K562 (cell line): ENCODE measurements around the gene UNC80. TPM values are rescaled to one million over a fixed set of nuclear protein-coding genes. Genes with fewer than 3 reads are reported as not detected.

ENCODE experiments used
- ATAC-seq: fragments of 200-7000 bp; cut with Tn5 transposase; 3 replicates; pipeline ENCODE4 v1.9.1; 2020; ENCODE audit warnings: moderate library complexity
- BruUV-seq: library from RNA; stranded (reverse); fragments of 400-500 nt; replicated peaks from 2 replicates; lab custom pipeline; 2021; lab: Mats Ljungman, UMichigan
- CTCF ChIA-PET: fragments of 300-600 bp; formaldehyde crosslinking; extraction: SDS; loops from one replicate; lab custom pipeline; 2021; ENCODE audit warnings: low intra/inter-chr PET ratio; lab: Yijun Ruan, JAX
- POLR2A ChIA-PET: fragments of 300-600, 350-650 bp; sonication (Branson Sonifier 250); formaldehyde crosslinking; extraction: SDS; loops from one replicate; lab custom pipeline; 2021; ENCODE audit warnings: antibody characterized with exemption, inconsistent platforms; lab: Yijun Ruan, JAX
- DNase-seq, 4 experiments: peaks; one replicate each; pipeline versions ENCODE4 v3.0.0 to v3.0.0-alpha.2; 2011 to 2018; ENCODE audit warnings: low spot score in 3 of 4, mixed read lengths in 3 of 4; ENCODE audit errors: extremely low read depth in 1 of 4
- FAIRE-seq: peaks from 2 replicates; lab custom pipeline; 2011; peaks lifted over from hg19 to GRCh38; lab: Jason Lieb, UNC
- H2AFZ ChIP-seq: 2 replicates; pipeline ENCODE4 v1.6.0; 2011; ENCODE audit warnings: low read depth, low read length, control low read depth, inconsistent platforms
- H3K27ac ChIP-seq: fragments of 200-600 bp; 3 replicates; pipeline ENCODE4 v1.8.0; 2011; ENCODE audit warnings: low read depth, mild to moderate bottlenecking, control low read depth, inconsistent platforms, low read length, moderate library complexity, mixed read lengths; ENCODE audit errors: extremely low read depth
- H3K27me3 ChIP-seq, 2 experiments: fragments of 300-600 bp in 1 of 2; 2 replicates in 1 of 2; 3 replicates in 1 of 2; pipeline versions ENCODE4 v1.6.0 to v1.8.0; 2011; ENCODE audit warnings: inconsistent platforms in 2 of 2, low read length in 2 of 2, mild to moderate bottlenecking in 1 of 2, mixed read lengths in 1 of 2, moderate library complexity in 1 of 2; ENCODE audit not compliant: control insufficient read depth in 2 of 2, insufficient read depth in 2 of 2
- H3K36me3 ChIP-seq: fragments of 300-600 bp; 3 replicates; pipeline ENCODE4 v1.8.0; 2011; ENCODE audit warnings: mild to moderate bottlenecking, low read length, inconsistent platforms; ENCODE audit not compliant: control insufficient read depth, insufficient read depth
- H3K4me1 ChIP-seq, 2 experiments: fragments of 200-600 bp in 1 of 2; replicated peaks in 1 of 2; 2 replicates in 1 of 2; 3 replicates in 1 of 2; pipeline versions ENCODE4 v1.5.1 to v1.8.0; 2011; ENCODE audit warnings: inconsistent platforms in 2 of 2, low read length in 2 of 2, mild to moderate bottlenecking in 1 of 2, mixed read lengths in 1 of 2, moderate library complexity in 1 of 2; ENCODE audit not compliant: control insufficient read depth in 2 of 2, insufficient read depth in 2 of 2
- H3K4me2 ChIP-seq: 2 replicates; pipeline ENCODE4 v1.6.1; 2011; ENCODE audit warnings: low read length, control low read depth, inconsistent platforms, mixed read lengths; ENCODE audit not compliant: insufficient read depth
- H3K4me3 ChIP-seq: fragments of 200-600 bp; sonication (generic), shearing (Covaris generic); 2 replicates; pipeline ENCODE4 v1.5.1; 2016; ENCODE audit warnings: control low read depth, inconsistent platforms
- H3K79me2 ChIP-seq: fragments of 200-600 bp; 3 replicates; pipeline ENCODE4 v1.8.0; 2011; ENCODE audit warnings: low read length, inconsistent platforms; ENCODE audit not compliant: control insufficient read depth, insufficient read depth
- H3K9ac ChIP-seq, 2 experiments: 2 replicates each; pipeline versions ENCODE4 v1.6.0 to v1.6.1; 2011; ENCODE audit warnings: low read depth in 2 of 2, low read length in 2 of 2, control low read depth in 1 of 2, inconsistent platforms in 1 of 2, mild to moderate bottlenecking in 1 of 2, mixed read lengths in 1 of 2; ENCODE audit not compliant: insufficient read depth in 1 of 2
- H3K9me1 ChIP-seq: one replicate; pipeline ENCODE4 v1.6.0; 2011; ENCODE audit warnings: inconsistent platforms, mild to moderate bottlenecking, low read length, moderate library complexity; ENCODE audit not compliant: control insufficient read depth, insufficient read depth
- H3K9me3 ChIP-seq: replicated peaks from 2 replicates; pipeline ENCODE4 v1.5.1; 2011; ENCODE audit warnings: low read depth, low read length, inconsistent platforms; ENCODE audit not compliant: control insufficient read depth, insufficient read depth
- H4K20me1 ChIP-seq: replicated peaks from 2 replicates; pipeline ENCODE4 v1.6.1; 2011; ENCODE audit warnings: low read length, inconsistent platforms, mixed read lengths; ENCODE audit not compliant: control insufficient read depth, insufficient read depth
- MCM5 ChIP-seq: fragments of 450-650 bp; IDR thresholded peaks from 2 replicates; pipeline ENCODE4 v1.6.1; 2016; ENCODE audit warnings: low read depth
- MTF1 ChIP-seq: fragments of 250-450 bp; sonication (Bioruptor Pico); IDR thresholded peaks from 2 replicates; pipeline ENCODE4 v1.9.0; 2021; ENCODE audit warnings: moderate library complexity, mild to moderate bottlenecking, inconsistent platforms, borderline replicate concordance
- NR2F6 ChIP-seq: fragments of 450-650 bp; formaldehyde crosslinking; IDR thresholded peaks from 2 replicates; pipeline ENCODE4 v1.4.0; 2020; ENCODE audit warnings: mild to moderate bottlenecking
- TEAD1 ChIP-seq, 2 experiments: fragments of 450-650 bp in 1 of 2; sonication (generic) in 1 of 2; formaldehyde crosslinking; IDR thresholded peaks; 2 replicates each; pipeline versions ENCODE4 v1.4.0 to v1.8.0; 2020 to 2022; ENCODE audit warnings: mild to moderate bottlenecking in 2 of 2, missing genetic modification reagents in 1 of 2
- TRIM24 ChIP-seq, 2 experiments: fragments of 450-650 bp; IDR thresholded peaks; 2 replicates each; pipeline ENCODE4 v1.6.1; 2016
- WHSC1 ChIP-seq: IDR thresholded peaks from one replicate; pipeline ENCODE4 v1.6.1; 2012; ENCODE audit warnings: low read length, control low read depth, inconsistent platforms
- YY1 ChIP-seq, 3 experiments: IDR thresholded peaks; 2 replicates each; pipeline ENCODE4 v1.6.1; 2011; ENCODE audit warnings: low read length in 2 of 3, mild to moderate bottlenecking in 2 of 3, moderate library complexity in 2 of 3, borderline replicate concordance in 1 of 3, control low read depth in 1 of 3, low read depth in 1 of 3; ENCODE audit not compliant: insufficient read depth in 3 of 3, insufficient replicate concordance in 2 of 3, control insufficient read depth in 1 of 3, insufficient read length in 1 of 3; ENCODE audit errors: extremely low read depth in 1 of 3
- ZFP1 ChIP-seq: fragments of 450-650 bp; formaldehyde crosslinking; IDR thresholded peaks from 2 replicates; pipeline ENCODE4 v1.4.0; 2020; ENCODE audit warnings: mild to moderate bottlenecking, mixed read lengths
- ZNF354B ChIP-seq: fragments of 250-450 bp; sonication (Bioruptor Pico); IDR thresholded peaks from 2 replicates; pipeline ENCODE4 v1.4.0; 2020
- ZNF609 ChIP-seq: sonication (generic); formaldehyde crosslinking; IDR thresholded peaks from 2 replicates; pipeline ENCODE4 v1.8.1; 2023; ENCODE audit warnings: missing genetic modification reagents, mild to moderate bottlenecking, borderline replicate concordance
- ZNF655 ChIP-seq: fragments of 250-450 bp; sonication (Bioruptor Pico); IDR thresholded peaks from 2 replicates; pipeline ENCODE4 v1.5.0; 2021
- WGBS: fragments of 100-300 bp; shearing (Covaris generic); methylation state at CpG from one replicate; pipeline ENCODE4 v1.1.6; 2016; ENCODE audit warnings: low coverage, mixed read lengths; ENCODE audit not compliant: insufficient coverage; ENCODE audit errors: missing lambda C conversion rate; 5-methylcytosine and 5-hydroxymethylcytosine counted together
- in situ Hi-C: fragments of 300-500 bp; cut with MboI; formaldehyde crosslinking; loops from 4 replicates; pipeline ENCODE4 v1.15.0; 2018; ENCODE audit warnings: inconsistent platforms, mixed read lengths
- intact Hi-C: fragments of 100-400 bp; cut with micrococcal nuclease; formaldehyde crosslinking; loops from 2 replicates; pipeline ENCODE4 v1.14.2; 2022
- polyA plus RNA-seq, 8 experiments: library from polyadenylated mRNA; depleted of rRNA in 4 of 8; stranded (reverse) in 5 of 8; unstranded in 3 of 8; fragments of >200 nt; fragmentation: Nextera tagmentation in 2 of 8; fragmentation: Illumina TruSeq in 1 of 8; extraction: Ambion mirVana in 2 of 8; extraction: Trizol in 1 of 8; gene quantifications; 2 replicates each; pipeline versions ENCODE4 v1.2.1 to v1.2.3, GENCODE V29; 2011 to 2014; ENCODE audit warnings: inconsistent platforms in 1 of 8, missing spikeins in 1 of 8
- total RNA-seq, 7 experiments: library from RNA; depleted of rRNA in 6 of 7; stranded (reverse); fragments of >200 nt in 6 of 7; fragmentation: Illumina TruSeq in 2 of 7; extraction: Trizol in 2 of 7; gene quantifications; 2 replicates each; pipeline versions ENCODE4 v1.2.1 to v1.2.3, GENCODE V29; 2011 to 2021; ENCODE audit warnings: low replicate concordance in 1 of 7

The UNC80 gene
- total and polyA plus RNA-seq, 9 of the 15 experiments (the other 6 are each of a cell fraction or from before 2014, with no cell fraction given), result under 0.01 to 0.04 (median 0.01) TPM; not detected in 5

GRCh38 chr2:209787416-209787815, 15.8 kb downstream of the UNC80 start:
- no peak overlapping the region for H3K4me3 ChIP-seq
- FAIRE-seq (no peak), DNase-seq (no peak), ATAC-seq (no peak)
- intact Hi-C loops, result no loop called here
- no peak for TF ChIP-seq MCM5
- TF ChIP-seq ZNF655 (CRISPR knock-in tag), result no peak
- no peak for TF ChIP-seq ZNF609
- TF ChIP-seq MTF1 (CRISPR knock-in tag), result no peak
- TF ChIP-seq TEAD1 (CRISPR knock-in tag; IDR thresholded peaks at IDR 0.05), result no peak
- TF ChIP-seq ZNF354B (CRISPR knock-in tag), result no peak
- TF ChIP-seq NR2F6, result no peak
- no peak for TF ChIP-seq ZFP1 (CRISPR knock-in tag)
- TF ChIP-seq YY1 (IDR thresholded peaks at IDR 0.05; ENCODE audit: borderline replicate concordance in 1 of 3, control insufficient read depth in 1 of 3, extremely low read depth in 1 of 3, insufficient read depth in 3 of 3, insufficient read length in 1 of 3, insufficient replicate concordance in 2 of 3, low read depth in 1 of 3, low read length in 2 of 3), result no peak
- TF ChIP-seq WHSC1, result no peak
- no peak for TF ChIP-seq TRIM24 (IDR thresholded peaks at IDR 0.05)
- H3K27ac ChIP-seq, result no peak overlapping the region
- no peaks in the 10 kb centered on the region for H3K27me3 ChIP-seq
- no peaks in the 10 kb centered on the region for H3K9me1 ChIP-seq
- no peaks in the 10 kb centered on the region for H4K20me1 ChIP-seq
- H3K4me2 ChIP-seq, result no peak overlapping the region
- H3K9me3 ChIP-seq, result no peaks in the 10 kb centered on the region
- in situ Hi-C loops, result no loop called here
- 2% methylated on average over 5 of the region's 5 CpGs for WGBS
- ChIA-PET POLR2A (no interaction called here), CTCF (no interaction called here)
- H3K36me3 ChIP-seq, result no peaks in the 10 kb centered on the region
- no peak overlapping the region for H2AFZ ChIP-seq
- H3K9ac ChIP-seq, result no peak overlapping the region
- no TSS peak for BruUV-seq
- H3K79me2 ChIP-seq, result no peaks in the 10 kb centered on the region
- H3K4me1 ChIP-seq, result no peaks in the 10 kb centered on the region
